MM.1S (cell line): ENCODE data around the gene EIF5AL1.

Experiments used
- EZH2 ChIP-seq: fragments of 300-600 bp; sonication (generic); optimal IDR thresholded peaks from 2 replicates; pipeline ENCODE3; 2017; ENCODE audit warnings: low read depth, mild to moderate bottlenecking, antibody characterized with exemption, low read length, mixed read lengths
- EZH2phosphoT487 ChIP-seq: fragments of 300-600 bp; sonication (generic); IDR thresholded peaks from 2 replicates; pipeline ENCODE4 v1.6.1; 2018; ENCODE audit warnings: antibody characterized with exemption, low read length
- TF ChIP-seq, protein P1 (sequence below): fragments of 300-600 bp; sonication (generic); IDR thresholded peaks from 2 replicates; pipeline ENCODE4 v1.5.1; 2016; ENCODE audit warnings: antibody characterized with exemption, low read length, mixed read lengths

DNA sequence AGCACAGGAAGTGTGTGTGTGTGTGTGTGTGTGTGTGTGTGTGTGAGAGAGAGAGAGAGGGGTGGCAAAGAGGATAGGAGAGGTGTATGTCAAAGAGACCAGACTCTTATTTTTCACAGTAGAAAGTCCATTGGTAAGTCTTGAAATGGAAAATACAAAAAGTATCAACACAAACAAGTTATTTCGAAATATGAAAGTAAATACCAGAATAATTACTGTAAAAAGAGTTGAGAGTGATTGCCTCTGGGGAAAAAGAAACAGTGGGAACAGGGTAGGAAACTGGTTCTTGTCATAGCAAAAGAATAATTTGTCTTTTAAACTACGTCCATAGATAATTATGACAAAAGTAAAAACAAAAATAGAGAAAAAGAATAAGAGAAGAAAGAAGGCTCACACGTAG, 29.0 kb upstream of the EIF5AL1 start:
- TF ChIP-seq, protein P1, sequence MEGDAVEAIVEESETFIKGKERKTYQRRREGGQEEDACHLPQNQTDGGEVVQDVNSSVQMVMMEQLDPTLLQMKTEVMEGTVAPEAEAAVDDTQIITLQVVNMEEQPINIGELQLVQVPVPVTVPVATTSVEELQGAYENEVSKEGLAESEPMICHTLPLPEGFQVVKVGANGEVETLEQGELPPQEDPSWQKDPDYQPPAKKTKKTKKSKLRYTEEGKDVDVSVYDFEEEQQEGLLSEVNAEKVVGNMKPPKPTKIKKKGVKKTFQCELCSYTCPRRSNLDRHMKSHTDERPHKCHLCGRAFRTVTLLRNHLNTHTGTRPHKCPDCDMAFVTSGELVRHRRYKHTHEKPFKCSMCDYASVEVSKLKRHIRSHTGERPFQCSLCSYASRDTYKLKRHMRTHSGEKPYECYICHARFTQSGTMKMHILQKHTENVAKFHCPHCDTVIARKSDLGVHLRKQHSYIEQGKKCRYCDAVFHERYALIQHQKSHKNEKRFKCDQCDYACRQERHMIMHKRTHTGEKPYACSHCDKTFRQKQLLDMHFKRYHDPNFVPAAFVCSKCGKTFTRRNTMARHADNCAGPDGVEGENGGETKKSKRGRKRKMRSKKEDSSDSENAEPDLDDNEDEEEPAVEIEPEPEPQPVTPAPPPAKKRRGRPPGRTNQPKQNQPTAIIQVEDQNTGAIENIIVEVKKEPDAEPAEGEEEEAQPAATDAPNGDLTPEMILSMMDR: no peak
- TF ChIP-seq EZH2 (no peak), EZH2phosphoT487 (no peak)
